ENCODE measurements around the gene OLFML2A. TPM values are rescaled to one million over a fixed set of nuclear protein-coding genes. Genes with fewer than 3 reads are reported as not detected.

The OLFML2A gene
- total RNA-seq, 1 experiment from 2014 or later, result 5.8 TPM

DNA sequence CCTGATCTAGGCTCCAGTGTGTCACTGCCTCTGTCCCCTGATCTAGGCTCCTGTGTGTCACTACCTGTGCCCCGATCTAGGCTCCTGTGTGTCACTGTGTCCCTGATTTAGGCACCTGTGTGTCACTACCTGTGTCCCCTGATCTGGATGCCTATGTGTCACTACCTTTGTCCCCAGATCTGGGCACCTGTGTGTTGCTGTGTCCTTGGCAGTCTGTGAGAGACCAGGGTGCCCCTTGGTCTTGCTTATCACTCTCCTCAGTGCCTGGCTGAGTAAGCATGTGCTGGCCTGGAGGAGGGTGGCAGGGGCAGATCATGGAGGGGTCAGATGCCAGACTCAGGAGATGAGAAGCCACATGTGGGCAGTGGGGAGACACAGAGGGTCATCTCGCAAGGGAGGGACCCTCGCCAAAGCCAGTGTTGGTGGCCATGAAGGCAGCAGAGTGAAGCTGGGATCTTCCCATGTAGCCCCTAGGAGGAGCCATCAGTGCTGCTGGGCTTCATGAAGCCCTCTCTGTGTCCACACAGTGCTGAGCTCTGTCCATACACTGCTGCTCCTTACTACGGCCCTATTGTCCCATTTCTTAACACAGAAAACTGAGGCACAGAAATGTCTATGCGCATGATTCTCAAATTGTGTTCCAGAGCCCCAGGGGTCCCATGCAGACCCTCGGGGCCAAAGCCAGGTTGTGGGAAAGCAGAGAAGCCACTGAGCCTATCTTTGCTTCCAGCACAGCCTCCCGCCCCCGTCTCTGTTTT is 15.5 kb downstream of the OLFML2A start:
- no peak overlapping the region for H2AK5ac ChIP-seq (ENCODE audit: insufficient read length, low read length)
- H3T11ph ChIP-seq (ENCODE audit: low read length), result no peak overlapping the region
- H3K4me1 ChIP-seq (ENCODE audit: insufficient read depth, low read length), result no peaks in the 10 kb centered on the region
- H3K4me2 ChIP-seq (ENCODE audit: insufficient read depth, insufficient read length, low read length), result no peak overlapping the region
- WGBS (ENCODE audit: extremely low coverage, insufficient read length, low lambda C conversion rate), result no CpG with 5 or more reads among the region's 8 CpGs
- no peak overlapping the region for H2AFZ ChIP-seq (ENCODE audit: low read length)
- no peaks in the 10 kb centered on the region for H3K9me3 ChIP-seq (ENCODE audit: control insufficient read depth, low read depth, low read length)
- H4K5ac ChIP-seq (ENCODE audit: insufficient read length, low read depth, low read length), result no peak overlapping the region
- H2BK5ac ChIP-seq (ENCODE audit: insufficient read length, low read length), result no peak overlapping the region
- no peaks in the 10 kb centered on the region for H3K79me2 ChIP-seq (ENCODE audit: insufficient read depth, low read length)
- H3K14ac ChIP-seq (ENCODE audit: insufficient read depth, low read length), result no peak overlapping the region
- H3K36me3 Mint-ChIP-seq (ENCODE audit: insufficient read depth in 1 of 3, low read depth in 3 of 3), result no peaks in the 10 kb centered on the region; a peak in 1 of 7 replicates
- H3K27me3 ChIP-seq (ENCODE audit: insufficient read depth, low read length), result no peaks in the 10 kb centered on the region
- H3K27ac ChIP-seq (ENCODE audit: insufficient read length, low read depth, low read length), result no peak overlapping the region
- TF ChIP-seq, protein P1, sequence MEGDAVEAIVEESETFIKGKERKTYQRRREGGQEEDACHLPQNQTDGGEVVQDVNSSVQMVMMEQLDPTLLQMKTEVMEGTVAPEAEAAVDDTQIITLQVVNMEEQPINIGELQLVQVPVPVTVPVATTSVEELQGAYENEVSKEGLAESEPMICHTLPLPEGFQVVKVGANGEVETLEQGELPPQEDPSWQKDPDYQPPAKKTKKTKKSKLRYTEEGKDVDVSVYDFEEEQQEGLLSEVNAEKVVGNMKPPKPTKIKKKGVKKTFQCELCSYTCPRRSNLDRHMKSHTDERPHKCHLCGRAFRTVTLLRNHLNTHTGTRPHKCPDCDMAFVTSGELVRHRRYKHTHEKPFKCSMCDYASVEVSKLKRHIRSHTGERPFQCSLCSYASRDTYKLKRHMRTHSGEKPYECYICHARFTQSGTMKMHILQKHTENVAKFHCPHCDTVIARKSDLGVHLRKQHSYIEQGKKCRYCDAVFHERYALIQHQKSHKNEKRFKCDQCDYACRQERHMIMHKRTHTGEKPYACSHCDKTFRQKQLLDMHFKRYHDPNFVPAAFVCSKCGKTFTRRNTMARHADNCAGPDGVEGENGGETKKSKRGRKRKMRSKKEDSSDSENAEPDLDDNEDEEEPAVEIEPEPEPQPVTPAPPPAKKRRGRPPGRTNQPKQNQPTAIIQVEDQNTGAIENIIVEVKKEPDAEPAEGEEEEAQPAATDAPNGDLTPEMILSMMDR (conservative IDR thresholded peaks at IDR 0.05), result no peak
- DNase-seq, result no peak
- no peak overlapping the region for H3K9ac ChIP-seq (ENCODE audit: extremely low read depth, insufficient read length, low read length)
- no peak overlapping the region for H4K91ac ChIP-seq (ENCODE audit: insufficient read length, low read depth, low read length)
- H3K4me1 Mint-ChIP-seq, result peaks cover 5 to 11% of the 10 kb centered on the region in 2 experiments
- no peak overlapping the region for H2BK15ac ChIP-seq (ENCODE audit: low read depth, low read length)
- H4K20me1 ChIP-seq (ENCODE audit: control insufficient read depth, insufficient read depth, insufficient read length), result no peaks in the 10 kb centered on the region
- no peak overlapping the region for H2BK20ac ChIP-seq (ENCODE audit: low read depth, low read length, poor library complexity, severe bottlenecking)
- no peak overlapping the region for H2BK120ac ChIP-seq (ENCODE audit: low read depth, low read length, poor library complexity, severe bottlenecking)
- no peak overlapping the region for H3K4ac ChIP-seq (ENCODE audit: low read depth, low read length)
- no peak overlapping the region for H3K4me3 Mint-ChIP-seq
- no peaks in the 10 kb centered on the region for H3K79me1 ChIP-seq (ENCODE audit: insufficient read depth, low read depth, low read length, poor library complexity, severe bottlenecking)
- no peak overlapping the region for H3K56ac ChIP-seq (ENCODE audit: insufficient read length, low read depth, low read length)
- H3K18ac ChIP-seq (ENCODE audit: insufficient read length, low read depth, low read length), result no peak overlapping the region
- H4K8ac ChIP-seq (replicated peaks; ENCODE audit: insufficient read length, low read depth, low read length), result no peak overlapping the region
- no peaks in the 10 kb centered on the region for H3K23me2 ChIP-seq (ENCODE audit: insufficient read length, low read depth, low read length, poor library complexity, severe bottlenecking)
- no peaks in the 10 kb centered on the region for H3K9me3 Mint-ChIP-seq
- no peak overlapping the region for H2BK12ac ChIP-seq (ENCODE audit: insufficient read length, low read depth, low read length)
- no peak overlapping the region; a peak in 4 of 7 replicates for H3K27ac Mint-ChIP-seq
- H3K27me3 Mint-ChIP-seq (ENCODE audit: low read depth), result no peaks in the 10 kb centered on the region
- H3K23ac ChIP-seq (ENCODE audit: insufficient read length, low read depth, low read length), result no peak overlapping the region
